PC-9 (cell line): Measurements from ENCODE around the gene WDR53.

ENCODE experiments used
- EZH2 ChIP-seq: fragments of 200-600 bp; sonication (generic); IDR thresholded peaks from 2 replicates; pipeline ENCODE4 v1.8.0; 2017; ENCODE audit warnings: antibody characterized with exemption, low read depth
- TF ChIP-seq, protein P1 (sequence below): fragments of 200-600 bp; sonication (generic); conservative IDR thresholded peaks from 2 replicates; pipeline ENCODE4 v1.6.1; 2017; ENCODE audit warnings: mixed run types, antibody characterized with exemption, mild to moderate bottlenecking, moderate library complexity

DNA sequence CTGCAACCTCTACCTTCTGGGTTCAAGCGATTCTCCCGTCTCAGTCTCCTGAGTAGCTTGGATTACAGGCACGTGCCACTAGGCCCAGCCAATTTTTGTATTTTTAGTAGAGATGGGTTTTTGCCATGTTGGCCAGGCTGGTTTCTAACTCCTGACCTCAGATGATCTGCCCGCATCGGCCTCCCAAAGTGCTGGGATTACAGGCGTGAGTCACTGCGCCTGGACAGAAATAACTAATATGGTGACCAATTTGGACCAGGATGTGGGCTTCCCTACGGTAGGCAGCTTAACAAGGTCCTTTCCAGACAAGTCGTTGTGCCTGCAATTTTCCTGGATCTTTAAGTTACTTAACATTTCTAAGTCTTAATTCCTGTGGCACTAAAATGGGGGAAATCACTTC, 14.8 kb downstream of the WDR53 start:
- TF ChIP-seq, protein P1, sequence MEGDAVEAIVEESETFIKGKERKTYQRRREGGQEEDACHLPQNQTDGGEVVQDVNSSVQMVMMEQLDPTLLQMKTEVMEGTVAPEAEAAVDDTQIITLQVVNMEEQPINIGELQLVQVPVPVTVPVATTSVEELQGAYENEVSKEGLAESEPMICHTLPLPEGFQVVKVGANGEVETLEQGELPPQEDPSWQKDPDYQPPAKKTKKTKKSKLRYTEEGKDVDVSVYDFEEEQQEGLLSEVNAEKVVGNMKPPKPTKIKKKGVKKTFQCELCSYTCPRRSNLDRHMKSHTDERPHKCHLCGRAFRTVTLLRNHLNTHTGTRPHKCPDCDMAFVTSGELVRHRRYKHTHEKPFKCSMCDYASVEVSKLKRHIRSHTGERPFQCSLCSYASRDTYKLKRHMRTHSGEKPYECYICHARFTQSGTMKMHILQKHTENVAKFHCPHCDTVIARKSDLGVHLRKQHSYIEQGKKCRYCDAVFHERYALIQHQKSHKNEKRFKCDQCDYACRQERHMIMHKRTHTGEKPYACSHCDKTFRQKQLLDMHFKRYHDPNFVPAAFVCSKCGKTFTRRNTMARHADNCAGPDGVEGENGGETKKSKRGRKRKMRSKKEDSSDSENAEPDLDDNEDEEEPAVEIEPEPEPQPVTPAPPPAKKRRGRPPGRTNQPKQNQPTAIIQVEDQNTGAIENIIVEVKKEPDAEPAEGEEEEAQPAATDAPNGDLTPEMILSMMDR = no peak
- no peak for TF ChIP-seq EZH2
